ENCODE data around the gene CRYBG1. TPM values are rescaled to one million over a fixed set of nuclear protein-coding genes. Genes with fewer than 3 reads are reported as not detected.

The CRYBG1 gene
- total and polyA plus RNA-seq, 2 donors (not counting 3 experiments of a cell fraction or from before 2014, with no cell fraction given), result 4.1 to 30.1 TPM

DNA sequence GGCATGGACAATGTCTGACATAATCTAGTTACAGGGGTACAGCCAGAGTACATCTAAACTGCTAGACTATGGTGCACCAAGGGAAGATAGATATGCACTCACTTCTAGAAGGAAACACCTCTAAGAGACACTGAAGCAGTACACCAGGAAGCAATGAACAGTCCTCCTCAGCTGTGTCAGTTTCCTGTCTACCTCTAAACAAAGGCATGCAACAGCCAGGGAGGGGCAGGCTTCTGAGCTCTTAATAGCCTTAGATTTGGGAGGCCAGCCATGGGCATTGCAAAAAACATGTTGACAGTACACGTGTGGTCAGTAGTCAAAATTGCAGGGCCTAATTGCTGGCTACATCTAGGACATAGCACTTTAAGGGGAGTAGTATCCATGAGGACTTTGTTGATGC lies 21.4 kb downstream of the CRYBG1 start:
- no peak overlapping the region for H3K9ac ChIP-seq (replicated peaks; ENCODE audit: extremely low read depth, insufficient read depth, low read length)
- H3K9me3 ChIP-seq (replicated peaks; ENCODE audit: control insufficient read depth, insufficient read depth, low read length), result no peaks in the 10 kb centered on the region
- H3K4me1 ChIP-seq (ENCODE audit: control insufficient read depth, extremely low read depth, insufficient read depth, low read length), result peaks cover 12% of the 10 kb centered on the region
- DNase-seq (ENCODE audit: low read depth, low spot score) (no peak), FAIRE-seq (peak; percentile 38)
- no peak overlapping the region for H2AFZ ChIP-seq (ENCODE audit: low read depth, low read length)
- no peaks in the 10 kb centered on the region for H3K9me1 ChIP-seq (replicated peaks; ENCODE audit: control insufficient read depth, extremely low read depth, insufficient read depth, low read length)
- intact Hi-C loops (cut with micrococcal nuclease), result no loop called here
- H3K4me2 ChIP-seq (ENCODE audit: insufficient read depth, low read length), result no peak overlapping the region
- no TSS peak for BruUV-seq (replicated peaks)
- no peaks in the 10 kb centered on the region for H4K20me1 ChIP-seq (replicated peaks; ENCODE audit: control insufficient read depth, extremely low read depth, insufficient read depth, low read length)
- H3K79me2 ChIP-seq (ENCODE audit: control insufficient read depth, insufficient read depth, low read length), result no peaks in the 10 kb centered on the region
- dilution Hi-C loops (cut with MboI; ENCODE audit: extremely low pct_ligation_motif_present, low sequenced_read_pairs), result no loop called here
- H3K27ac ChIP-seq (ENCODE audit: insufficient read depth, low read depth, low read length), result no peak overlapping the region
- TF ChIP-seq JUN (IDR thresholded peaks at IDR 0.05; ENCODE audit: borderline replicate concordance, insufficient read depth, insufficient read length, low read depth), result no peak
- no peak for TF ChIP-seq POLR2A (IDR thresholded peaks at IDR 0.05; ENCODE audit: low read depth, low read length)
- ChIA-PET CTCF (interaction anchor here (1.2 kb wide), 1 partner anchor 26 kb away, joined by 3 read pairs; no protein-coding TSS in a partner anchor), POLR2A (no interaction called here)
- H3K27me3 ChIP-seq (ENCODE audit: control insufficient read depth in 2 of 2, insufficient read depth in 2 of 2, low read length in 2 of 2), result peaks cover 1 to 7% of the 10 kb centered on the region in 2 experiments
- H3K36me3 ChIP-seq (ENCODE audit: control insufficient read depth in 2 of 2, extremely low read depth in 1 of 2, insufficient read depth in 2 of 2, low read length in 2 of 2), result no peaks in the 10 kb centered on the region
- H3K4me3 ChIP-seq (replicated peaks in 1 of 3; ENCODE audit: insufficient read depth in 1 of 3, low read depth in 1 of 3, low read length in 3 of 3), result no peak overlapping the region

GRCh38 chr6:106383573-106383972 lies 23.1 kb downstream of the CRYBG1 start:
- FAIRE-seq, result no peak
- H3K4me3 ChIP-seq (replicated peaks in 1 of 3; ENCODE audit: insufficient read depth in 1 of 3, low read depth in 1 of 3, low read length in 3 of 3), result no peak overlapping the region
- H3K9me1 ChIP-seq (replicated peaks; ENCODE audit: control insufficient read depth, extremely low read depth, insufficient read depth, low read length), result no peaks in the 10 kb centered on the region
- POLR2A ChIA-PET, result no interaction called here
- BruUV-seq (replicated peaks), result no TSS peak
- no peaks in the 10 kb centered on the region for H3K79me2 ChIP-seq (ENCODE audit: control insufficient read depth, insufficient read depth, low read length)
- TF ChIP-seq POLR2A (IDR thresholded peaks at IDR 0.05; ENCODE audit: low read depth, low read length), result no peak
- no peak for TF ChIP-seq FOS (IDR thresholded peaks at IDR 0.05; ENCODE audit: borderline replicate concordance, insufficient read depth, low read length)
- CTCF ChIA-PET, result no interaction called here
- H3K27me3 ChIP-seq (ENCODE audit: control insufficient read depth in 2 of 2, insufficient read depth in 2 of 2, low read length in 2 of 2), result peaks cover 4 to 7% of the 10 kb centered on the region in 2 experiments
- H3K9me3 ChIP-seq (replicated peaks; ENCODE audit: control insufficient read depth, insufficient read depth, low read length), result no peaks in the 10 kb centered on the region
- no peaks in the 10 kb centered on the region for H4K20me1 ChIP-seq (replicated peaks; ENCODE audit: control insufficient read depth, extremely low read depth, insufficient read depth, low read length)
- peaks cover 5% of the 10 kb centered on the region for H3K4me1 ChIP-seq (ENCODE audit: control insufficient read depth, extremely low read depth, insufficient read depth, low read length)
- H2AFZ ChIP-seq (ENCODE audit: low read depth, low read length), result no peak overlapping the region
- H3K36me3 ChIP-seq (ENCODE audit: control insufficient read depth in 2 of 2, extremely low read depth in 1 of 2, insufficient read depth in 2 of 2, low read length in 2 of 2), result no peaks in the 10 kb centered on the region
- intact Hi-C loops (cut with micrococcal nuclease), result no loop called here
- no peak overlapping the region for H3K27ac ChIP-seq (ENCODE audit: insufficient read depth, low read depth, low read length)
- H3K9ac ChIP-seq (replicated peaks; ENCODE audit: extremely low read depth, insufficient read depth, low read length), result no peak overlapping the region
- DNase-seq (ENCODE audit: low read depth, low spot score), result no peak
- H3K4me2 ChIP-seq (ENCODE audit: insufficient read depth, low read length), result no peak overlapping the region
- dilution Hi-C loops (cut with MboI; ENCODE audit: extremely low pct_ligation_motif_present, low sequenced_read_pairs), result no loop called here
